ENCODE data around the gene SRD5A1.

DNA sequence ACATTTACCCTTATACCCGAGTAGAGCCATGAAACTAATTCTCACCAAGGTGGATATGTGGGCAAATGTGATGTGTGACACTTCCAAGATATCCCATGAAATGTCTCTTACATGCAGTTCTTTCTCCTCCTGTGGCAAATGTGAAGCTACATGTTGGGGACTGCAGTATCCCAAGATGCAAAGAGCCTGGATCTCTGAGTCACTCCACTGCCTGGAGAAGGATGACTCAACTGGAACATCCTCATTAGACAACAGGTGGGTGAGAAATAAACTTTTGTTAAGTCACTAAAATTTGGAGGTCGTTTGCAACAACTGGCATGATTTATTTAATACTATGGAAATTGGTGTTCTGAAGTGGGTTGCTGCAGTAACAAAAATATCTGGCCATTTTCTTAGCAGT is 43.5 kb downstream of the SRD5A1 start:
- TF ChIP-seq POLR2A (IDR thresholded peaks at IDR 0.05; ENCODE audit: low read length) (no peak), GATA1 (IDR thresholded peaks at IDR 0.05; ENCODE audit: low read depth, low read length) (no peak)

Data from erythroblast (primary cell).